22Rv1 (cell line): ENCODE results near the gene CSNK2B.

Experiments
- CTCF ChIP-seq: fragments of 450-650 bp; IDR thresholded peaks from 2 replicates; pipeline ENCODE4 v1.5.1; 2017; ENCODE audit warnings: mild to moderate bottlenecking
- ZFX ChIP-seq: fragments of 450-650 bp; IDR thresholded peaks from 2 replicates; pipeline ENCODE4 v1.6.1; 2017; ENCODE audit warnings: antibody characterized with exemption, borderline replicate concordance

DNA sequence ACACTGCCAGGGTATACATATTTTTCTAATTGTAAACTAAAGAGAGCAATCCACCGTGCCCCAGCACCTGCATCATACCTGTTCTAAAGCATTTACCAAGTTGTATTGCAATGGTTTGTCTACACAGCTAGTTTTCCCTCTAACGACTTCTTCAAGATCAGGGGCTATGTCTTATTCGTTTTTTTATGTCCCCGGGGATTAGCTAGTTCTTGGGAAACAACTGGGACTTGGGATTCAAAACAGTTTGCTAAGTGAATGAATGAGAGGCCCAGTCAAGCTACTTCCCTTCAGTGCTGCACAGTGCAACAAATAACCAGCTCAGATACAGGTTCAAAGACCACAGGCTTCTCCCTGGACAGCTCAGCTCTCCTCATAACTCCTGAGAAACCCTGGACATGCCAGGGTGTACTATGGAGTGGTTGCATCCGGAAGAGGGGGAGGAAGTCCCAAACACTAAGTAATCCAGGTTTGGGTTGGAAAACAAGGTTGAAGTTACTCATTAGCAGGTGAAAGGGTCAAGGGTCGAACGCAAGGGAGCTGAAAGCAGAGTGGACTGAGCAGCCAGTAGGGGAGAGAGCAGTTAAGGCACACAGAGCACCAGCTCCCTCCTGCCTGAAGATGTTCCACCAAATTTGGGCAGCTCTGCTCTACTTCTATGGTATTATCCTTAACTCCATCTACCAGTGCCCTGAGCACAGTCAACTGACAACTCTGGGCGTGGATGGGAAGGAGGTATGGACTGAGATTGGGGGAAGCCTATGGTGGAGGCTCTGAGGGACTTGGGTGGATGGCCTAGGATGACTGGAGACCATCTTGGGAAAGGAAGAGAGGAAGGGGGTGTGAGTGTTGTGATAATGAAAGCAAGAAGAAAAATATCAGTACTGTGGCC lies 10.3 kb upstream of the CSNK2B start, which contains the start of gene APOM:
- TF ChIP-seq CTCF (no peak), ZFX (no peak)
